BE2C (cell line): Measurements from ENCODE around the gene ASAH2B.
A peak's percentile ranks its signal among the peaks of the same experiment; 100 is the strongest.
"Not testable (repeated sequence)": the region's sequence is repeated elsewhere in the genome, so short reads cannot be mapped to it uniquely, and the experiment has no call there.

Source experiments
- DNase-seq: peaks from one replicate; pipeline ENCODE4 v3.0.0-alpha.2; 2020
- H3K27me3 ChIP-seq: fragments of 250-450 bp; sonication (Bioruptor Pico); 2 replicates; pipeline ENCODE4 v1.5.1; 2020; ENCODE audit warnings: mild to moderate bottlenecking
- H3K36me3 ChIP-seq: fragments of 250-450 bp; sonication (Bioruptor Pico); 2 replicates; pipeline ENCODE4 v1.5.1; 2020; ENCODE audit warnings: mild to moderate bottlenecking
- H3K4me1 ChIP-seq: fragments of 250-450 bp; sonication (Bioruptor Pico); 2 replicates; pipeline ENCODE4 v1.5.1; 2020
- H3K4me3 ChIP-seq: 2 replicates; pipeline ENCODE4 v1.5.1; 2011; ENCODE audit warnings: low read depth, low read length
- H3K9me3 ChIP-seq: fragments of 250-450 bp; sonication (Bioruptor Pico); 2 replicates; pipeline ENCODE4 v1.5.1; 2020
- CTCF ChIP-seq: IDR thresholded peaks from 2 replicates; pipeline ENCODE4 v1.5.1; 2012; ENCODE audit warnings: mild to moderate bottlenecking, low read depth, low read length

ASAH2B gene

GRCh38 chr10:50772042-50772441, 32.3 kb downstream of the ASAH2B start:
- H3K36me3 ChIP-seq, H3K4me3 ChIP-seq, H3K9me3 ChIP-seq, DNase-seq, H3K27me3 ChIP-seq, H3K4me1 ChIP-seq: not testable (repeated sequence)

DNA sequence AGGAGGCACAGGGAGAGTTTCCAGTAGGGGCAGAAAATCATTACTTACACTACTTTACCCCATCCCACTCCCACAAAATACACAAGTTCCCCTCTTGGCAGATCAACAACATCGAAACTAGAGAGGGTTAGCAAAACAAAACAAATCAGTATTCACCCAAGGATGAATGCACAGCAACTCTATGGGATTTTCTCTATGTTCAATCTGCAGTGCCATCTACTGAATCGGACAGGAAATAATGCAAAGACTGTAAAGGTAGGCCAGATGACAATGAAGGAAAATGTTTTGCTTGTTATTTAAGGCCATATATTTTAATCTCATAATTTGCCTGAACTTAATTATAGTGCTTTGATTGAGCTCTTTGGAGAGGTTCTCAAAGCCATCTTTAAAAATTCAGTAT, 35.1 kb downstream of the ASAH2B start:
- H3K4me3 ChIP-seq, H3K36me3 ChIP-seq, H3K4me1 ChIP-seq, DNase-seq, H3K9me3 ChIP-seq, H3K27me3 ChIP-seq: not testable (repeated sequence)

DNA sequence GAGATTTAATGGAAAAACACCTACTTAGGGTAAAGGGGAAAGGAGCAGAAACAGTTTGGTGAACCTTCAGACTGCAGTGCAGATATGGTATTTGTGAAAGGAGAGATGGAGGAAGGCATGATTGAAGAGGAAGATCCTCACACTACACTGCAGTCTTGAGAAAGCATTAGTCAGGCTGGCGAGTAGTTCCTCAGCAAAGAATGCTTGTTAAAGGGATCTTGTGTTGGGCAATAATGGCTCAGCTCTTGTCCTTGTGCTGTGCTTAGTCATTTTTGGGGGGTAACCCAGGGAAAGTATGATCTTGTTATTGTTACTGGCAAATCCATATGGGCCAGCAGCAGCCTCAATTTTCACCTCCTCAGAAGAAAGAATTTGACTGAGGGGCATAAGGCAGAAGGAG, 40.3 kb downstream of the ASAH2B start:
- H3K27me3 ChIP-seq, DNase-seq, H3K4me3 ChIP-seq, H3K36me3 ChIP-seq, H3K9me3 ChIP-seq, H3K4me1 ChIP-seq: not testable (repeated sequence)

DNA sequence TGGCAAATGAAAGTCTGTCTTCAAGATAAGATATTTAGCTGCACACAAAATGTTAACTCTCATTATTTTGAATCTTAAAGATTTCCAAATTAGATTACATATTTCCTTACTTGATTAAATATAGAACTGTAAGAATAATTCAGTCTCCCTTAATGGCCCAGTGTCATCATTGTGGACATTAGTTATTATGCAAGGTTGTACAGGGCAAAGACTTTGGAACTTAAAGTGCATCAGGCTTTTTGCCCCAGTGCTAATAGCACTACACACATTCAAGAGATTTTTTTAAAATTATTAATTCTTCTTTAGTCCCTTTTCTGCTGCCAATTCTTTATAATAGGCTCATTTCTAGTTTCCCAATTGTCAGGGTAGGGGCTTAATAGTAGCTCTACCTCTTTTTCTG, 42.3 kb downstream of the ASAH2B start:
- not testable (repeated sequence) for H3K4me3 ChIP-seq, DNase-seq, H3K27me3 ChIP-seq, H3K36me3 ChIP-seq, H3K9me3 ChIP-seq, H3K4me1 ChIP-seq

GRCh38 chr10:50787962-50788361, 48.2 kb downstream of the ASAH2B start:
- H3K9me3 ChIP-seq, H3K4me3 ChIP-seq, H3K4me1 ChIP-seq, DNase-seq, H3K36me3 ChIP-seq, H3K27me3 ChIP-seq: not testable (repeated sequence)

GRCh38 chr10:50788951-50789945, 49.5 kb downstream of the ASAH2B start:
- Histone ChIP-seq H3K27me3 (no peaks in the 10 kb centered on the region), H3K9me3 (no peaks in the 10 kb centered on the region), H3K4me3 (no peak overlapping the region), H3K4me1 (no peaks in the 10 kb centered on the region), H3K36me3 (no peaks in the 10 kb centered on the region)
- peak; percentile 35 for TF ChIP-seq CTCF
- no peak for DNase-seq

- no peaks in the 10 kb centered on the region for H3K9me3 ChIP-seq
- no peaks in the 10 kb centered on the region for H3K4me1 ChIP-seq
- no peaks in the 10 kb centered on the region for H3K27me3 ChIP-seq
- DNase-seq = no peak
- H3K36me3 ChIP-seq = no peaks in the 10 kb centered on the region
- H3K4me3 ChIP-seq = no peak overlapping the region
- no peak for TF ChIP-seq CTCF
Measured at GRCh38 chr10:50794490-50794889, 54.8 kb downstream of the ASAH2B start.

- H3K4me3 ChIP-seq = no peak overlapping the region
- no peaks in the 10 kb centered on the region for H3K36me3 ChIP-seq
- no peaks in the 10 kb centered on the region for H3K4me1 ChIP-seq
- no peak for TF ChIP-seq CTCF
- no peaks in the 10 kb centered on the region for H3K9me3 ChIP-seq
- H3K27me3 ChIP-seq = no peaks in the 10 kb centered on the region
- no peak for DNase-seq
Measured at GRCh38 chr10:50796693-50797092, 57.0 kb downstream of the ASAH2B start.

- H3K4me3 ChIP-seq = no peak overlapping the region
- no peaks in the 10 kb centered on the region for H3K27me3 ChIP-seq
- no peaks in the 10 kb centered on the region for H3K9me3 ChIP-seq
- no peaks in the 10 kb centered on the region for H3K4me1 ChIP-seq
- no peaks in the 10 kb centered on the region for H3K36me3 ChIP-seq
- DNase-seq = no peak
- no peak for TF ChIP-seq CTCF
Measured at GRCh38 chr10:50798297-50798696, 58.6 kb downstream of the ASAH2B start.
